ENCODE data around the gene FRMPD4.

The FRMPD4 gene

DNA sequence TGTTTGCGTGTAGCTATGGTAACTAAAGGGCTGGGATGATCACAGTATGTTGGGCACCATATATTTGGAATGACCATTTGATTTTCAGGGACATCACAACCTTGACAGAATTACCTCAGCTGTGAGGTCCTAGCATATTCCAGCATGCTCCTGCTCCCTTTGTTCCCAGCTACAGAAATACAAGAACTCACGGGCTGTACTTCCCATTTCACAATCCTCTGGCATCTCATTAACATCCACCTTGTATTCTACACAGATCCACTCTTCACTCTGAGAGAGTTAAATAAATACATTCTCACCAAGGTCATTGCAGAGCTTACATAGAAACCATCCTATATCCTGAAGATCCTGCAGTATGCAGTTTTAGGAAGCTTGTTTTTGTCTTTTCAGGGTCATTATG, 169.7 kb downstream of the FRMPD4 start:
- no peak for DNase-seq

DNA sequence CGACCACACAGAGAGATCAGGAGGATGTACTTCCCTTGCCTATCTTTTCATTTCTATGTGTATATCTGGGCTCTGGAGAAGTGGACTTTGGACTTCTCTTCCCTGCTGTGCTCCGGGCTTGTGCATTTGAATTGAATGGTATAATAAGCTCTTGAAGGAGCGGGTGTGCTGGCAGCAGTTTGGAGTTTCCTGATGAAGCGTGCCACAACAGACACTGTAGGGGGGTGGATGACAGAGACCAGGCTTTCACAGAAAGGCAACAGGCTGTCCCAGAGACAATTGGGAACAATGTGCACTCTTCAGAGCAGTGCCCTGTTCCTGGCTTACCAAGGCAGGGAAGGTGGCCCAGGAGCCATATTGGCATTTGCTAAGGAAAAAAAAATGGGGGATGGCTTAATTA, 170.1 kb downstream of the FRMPD4 start:
- no peak for DNase-seq

DNA sequence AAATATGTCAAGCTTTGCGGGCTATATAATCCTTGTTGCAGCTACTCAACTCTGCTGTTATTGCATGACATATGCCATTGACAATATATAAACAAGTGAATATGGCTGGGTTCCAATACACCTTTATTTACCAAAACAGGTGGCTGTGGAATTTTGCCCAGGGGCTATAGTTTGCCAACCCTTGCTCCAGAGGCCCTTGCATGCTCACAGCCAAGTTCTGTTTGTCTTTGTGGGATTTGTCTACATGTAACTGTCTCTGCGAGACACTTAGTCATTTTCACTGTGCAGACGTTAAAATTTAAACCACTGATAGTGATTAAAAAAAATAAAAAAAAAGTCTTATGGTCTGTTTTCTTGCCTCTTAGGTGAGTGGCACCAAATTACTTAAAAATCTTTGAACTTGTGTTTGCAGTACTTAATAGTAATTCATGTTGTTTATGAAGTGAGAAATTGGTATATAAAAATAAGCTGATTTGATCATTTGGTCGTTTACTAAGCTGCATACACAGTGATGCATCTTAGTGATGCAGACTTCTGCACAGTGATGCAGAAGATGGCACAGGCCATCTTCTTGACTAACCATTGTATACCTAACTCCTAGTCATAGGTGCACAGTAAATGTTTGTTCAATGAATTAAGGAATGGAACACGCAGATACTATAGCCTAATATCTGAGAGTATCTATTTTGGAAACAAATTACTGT, 170.9 kb downstream of the FRMPD4 start:
- DNase-seq = peak; percentile 33

DNA sequence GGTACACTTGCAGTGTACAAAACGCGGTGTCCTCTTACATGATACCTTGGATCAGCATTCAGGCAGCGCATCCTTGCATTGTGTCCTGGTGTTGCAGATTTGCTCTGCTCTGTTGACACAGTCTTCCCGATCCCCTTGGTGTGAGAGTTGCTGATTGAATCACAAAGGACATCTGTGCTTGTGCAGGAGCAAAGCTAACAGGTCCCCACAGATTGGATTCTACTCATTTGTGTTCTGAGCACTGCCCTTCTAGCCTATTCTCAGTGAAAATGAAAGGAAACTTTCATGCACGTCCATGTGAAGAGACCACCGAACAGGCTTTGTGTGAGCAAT, 171.4 kb downstream of the FRMPD4 start:
- DNase-seq = no peak

DNA sequence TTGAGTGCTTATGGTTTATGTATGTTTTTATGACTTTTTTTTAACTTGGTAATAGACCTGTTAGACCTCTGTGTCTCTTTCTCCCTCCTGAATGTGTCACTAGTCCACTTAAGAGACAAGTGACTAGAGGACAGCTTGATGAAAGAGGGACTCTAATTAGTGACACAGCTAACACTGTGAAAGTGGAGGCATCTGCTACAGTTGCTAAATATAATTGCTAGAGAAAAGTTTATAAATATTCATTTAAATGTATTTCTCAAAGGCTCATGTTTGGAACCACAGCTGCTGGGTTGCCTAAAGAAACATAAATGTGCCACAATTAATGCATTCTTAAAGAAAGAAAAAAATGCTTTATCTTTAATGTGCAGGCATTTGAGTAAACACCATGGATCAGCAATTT, 176.4 kb downstream of the FRMPD4 start:
- no peak for DNase-seq

DNA sequence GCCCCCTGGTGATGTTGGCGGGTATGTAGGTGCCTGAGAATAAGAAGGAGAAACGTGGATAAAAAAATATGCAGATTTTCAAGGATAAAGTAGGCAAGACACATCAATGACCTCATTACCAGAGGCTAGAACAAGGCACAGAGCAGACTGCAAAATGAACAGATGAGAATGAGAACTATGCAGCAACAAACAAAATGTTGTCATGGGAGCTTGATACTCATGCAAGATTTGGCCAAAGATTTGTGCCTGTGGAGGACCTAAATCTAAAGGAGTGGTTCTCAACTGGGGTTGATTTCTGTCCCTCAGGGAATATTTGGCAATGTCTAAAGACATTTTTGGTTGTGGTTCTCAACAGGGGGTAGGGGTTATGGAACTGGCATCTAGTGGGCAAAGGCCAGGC, 177.3 kb downstream of the FRMPD4 start:
- no peak for DNase-seq

DNA sequence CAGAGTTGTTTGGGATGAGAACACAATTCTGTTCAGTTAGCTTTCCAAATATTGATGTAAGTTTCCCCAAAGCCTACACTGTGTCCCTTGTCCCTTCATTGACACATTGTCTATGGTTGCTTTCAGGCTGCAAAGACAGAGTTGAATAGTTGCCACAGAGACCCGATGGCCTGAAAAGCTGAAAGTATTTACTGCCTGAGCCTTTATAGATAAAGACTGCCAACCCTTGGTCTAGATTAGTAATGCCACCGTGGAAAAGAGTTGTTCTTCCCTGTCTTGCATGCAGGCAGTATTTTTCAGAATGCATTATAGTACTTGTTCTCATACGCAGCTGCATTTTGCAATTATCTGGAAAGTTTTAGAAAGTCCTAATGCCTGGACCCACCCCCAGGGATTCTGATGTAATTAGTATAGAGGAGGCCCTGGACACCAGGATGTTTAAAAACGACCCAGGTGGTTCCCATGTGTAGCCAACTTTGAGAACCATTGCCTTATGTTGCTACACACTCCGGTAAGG, 180.8 kb downstream of the FRMPD4 start:
- no peak for DNase-seq

DNA sequence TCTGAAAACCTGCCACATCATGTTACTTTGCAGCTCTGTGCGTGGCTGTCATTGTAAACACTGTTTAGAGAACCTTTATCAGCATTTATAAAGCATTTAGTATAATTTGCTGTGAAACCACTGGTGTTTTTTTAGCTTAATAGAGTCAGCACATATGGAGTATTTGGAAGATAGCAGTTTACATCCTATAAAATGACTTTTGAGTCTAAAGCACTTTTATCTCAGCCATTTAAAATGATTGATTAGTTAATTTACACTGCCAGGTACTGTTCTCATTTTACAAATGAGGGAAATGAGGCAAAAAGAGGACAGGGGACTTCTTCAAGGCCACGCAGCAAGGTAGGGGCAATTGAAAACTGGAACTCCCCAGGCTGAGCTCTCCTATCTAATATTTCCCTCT, 181.7 kb downstream of the FRMPD4 start:
- no peak for DNase-seq

DNA sequence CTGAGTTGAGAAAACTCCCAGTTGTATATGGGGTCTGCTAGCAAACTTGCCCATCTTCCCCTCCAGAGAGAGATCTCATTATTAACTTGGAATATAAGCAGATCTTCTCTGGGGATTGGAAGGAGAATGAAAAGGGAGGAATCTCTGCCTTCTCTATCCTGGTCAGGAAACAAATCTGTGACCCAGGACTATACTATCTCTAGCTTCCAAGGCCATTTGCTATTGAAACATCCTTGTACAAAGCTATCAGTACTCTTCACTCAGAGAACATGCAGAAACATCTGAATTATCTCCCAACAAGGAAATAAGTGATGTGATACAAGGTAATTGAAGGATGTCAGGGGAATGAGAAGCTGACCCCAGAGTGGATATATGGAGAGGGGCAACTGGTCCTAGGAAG, 183.8 kb downstream of the FRMPD4 start:
- no peak for DNase-seq

DNA sequence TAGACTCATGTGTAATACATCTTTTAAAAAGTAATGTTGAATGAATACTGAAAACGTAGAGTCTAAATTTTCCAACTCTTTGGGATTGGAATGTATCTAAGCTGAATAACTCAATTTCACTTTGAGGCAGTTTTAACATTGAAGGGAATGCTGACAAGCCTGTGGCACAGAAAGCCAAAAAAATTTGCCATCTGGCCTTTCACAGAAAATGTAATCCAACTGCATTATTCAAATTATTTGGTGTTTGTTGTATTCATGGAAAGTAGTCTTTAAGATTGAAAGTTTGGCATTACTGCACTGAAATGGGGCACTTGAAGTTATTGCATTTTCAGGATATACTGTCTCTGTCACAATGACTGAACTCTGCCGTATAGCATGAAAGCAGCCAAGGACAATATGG, 186.9 kb downstream of the FRMPD4 start:
- no peak for DNase-seq

DNA sequence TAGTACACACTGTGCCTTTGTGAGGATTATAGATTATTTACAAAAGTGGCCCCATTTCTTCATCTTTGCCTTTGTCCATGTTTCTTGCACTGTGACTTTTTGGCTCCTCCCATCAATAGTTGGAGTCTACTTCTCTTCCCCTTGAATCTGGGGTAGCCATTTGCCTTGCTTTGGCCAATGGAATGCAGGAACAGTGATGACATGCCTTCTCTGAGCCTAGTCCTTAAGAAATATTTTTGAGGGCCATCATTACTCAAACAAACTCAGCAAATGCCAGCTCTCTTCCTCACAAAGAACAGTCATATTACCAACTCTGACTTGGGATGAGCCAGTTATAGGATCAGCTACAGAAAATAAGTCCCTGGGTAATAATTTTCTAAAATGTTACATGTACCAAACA, 189.6 kb downstream of the FRMPD4 start:
- DNase-seq = no peak

DNA sequence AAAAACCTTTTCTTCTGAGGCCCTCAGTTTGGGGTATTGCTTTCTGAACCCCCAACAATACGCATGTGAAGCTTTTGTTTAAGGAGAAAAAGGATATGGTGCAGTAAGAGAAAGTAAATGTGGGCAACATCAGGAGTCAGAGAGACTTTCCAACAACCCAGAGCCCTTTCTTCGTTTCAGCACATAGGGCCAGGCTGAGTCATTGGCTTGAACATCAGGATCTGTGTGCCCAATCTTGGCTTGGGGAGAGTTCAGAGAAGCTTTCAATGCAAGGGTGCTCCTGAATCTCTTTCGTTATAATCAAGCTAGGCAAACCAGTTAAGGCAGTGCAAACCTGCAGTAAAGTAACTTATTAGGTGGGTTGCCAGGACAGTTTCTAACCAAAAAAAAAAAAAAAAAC, 191.2 kb downstream of the FRMPD4 start:
- DNase-seq = no peak

DNA sequence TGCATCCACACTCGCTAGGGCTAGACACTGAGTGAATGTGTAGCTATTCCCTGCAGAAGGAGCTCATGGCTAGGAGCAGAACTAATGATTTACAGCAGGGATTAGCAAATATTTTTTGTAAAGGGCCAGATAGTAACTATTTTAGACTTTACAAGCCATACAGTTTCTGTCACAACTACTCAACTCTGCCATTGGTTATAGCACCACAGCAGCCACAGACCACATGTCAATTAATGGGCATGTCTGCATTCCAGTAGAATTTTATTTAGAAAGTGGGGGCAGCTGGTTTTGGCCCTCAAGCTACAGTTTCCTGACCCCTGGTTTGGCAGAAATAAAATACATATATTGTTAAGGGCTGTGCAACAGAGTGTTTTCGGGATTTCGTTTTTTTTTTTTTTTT, 192.6 kb downstream of the FRMPD4 start:
- no peak for DNase-seq

DNA sequence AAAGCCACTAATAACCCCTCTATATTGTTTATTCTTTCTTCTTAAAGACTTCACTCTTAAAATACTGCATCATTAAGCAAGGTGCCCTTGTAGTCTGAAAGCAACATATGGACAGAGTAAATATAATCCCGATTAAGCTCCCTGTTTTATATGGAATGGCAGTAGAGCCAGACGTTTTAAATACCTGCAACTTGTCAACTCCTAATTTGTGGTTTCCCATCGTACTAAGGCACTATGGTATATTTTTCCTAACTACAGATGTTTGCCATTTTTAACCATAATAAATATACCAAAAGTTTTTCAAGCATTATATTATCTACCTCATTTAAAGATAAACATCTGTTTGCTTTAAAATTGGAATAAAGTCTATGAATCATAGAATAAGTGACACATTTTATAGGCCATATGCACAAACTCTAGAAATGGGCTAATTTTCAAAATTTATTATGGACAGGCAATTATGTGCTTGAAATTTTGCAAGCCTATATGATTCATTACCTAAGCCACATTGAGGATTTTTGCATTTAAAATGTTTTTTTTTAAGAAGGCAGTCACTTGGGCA, 194.6 kb downstream of the FRMPD4 start:
- DNase-seq = no peak

DNA sequence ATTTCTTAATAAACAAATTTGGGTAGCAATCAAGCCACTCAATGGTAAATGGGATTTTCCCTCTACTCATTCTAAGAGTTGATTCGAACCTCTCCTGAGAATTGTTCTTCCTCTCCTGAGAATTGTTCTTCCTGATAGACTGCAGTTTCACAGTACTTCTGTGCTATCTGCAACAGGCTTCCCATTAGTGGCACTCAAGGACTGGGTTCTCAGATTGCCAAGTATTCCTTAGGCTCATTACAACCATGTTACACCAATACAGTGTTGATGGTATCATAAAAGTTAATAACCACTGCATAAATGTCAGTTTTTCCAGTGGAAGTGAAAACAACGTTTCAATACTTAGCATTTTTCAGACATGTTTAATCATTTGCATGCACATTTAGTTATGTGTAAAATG, 201.6 kb downstream of the FRMPD4 start:
- no peak for DNase-seq

DNA sequence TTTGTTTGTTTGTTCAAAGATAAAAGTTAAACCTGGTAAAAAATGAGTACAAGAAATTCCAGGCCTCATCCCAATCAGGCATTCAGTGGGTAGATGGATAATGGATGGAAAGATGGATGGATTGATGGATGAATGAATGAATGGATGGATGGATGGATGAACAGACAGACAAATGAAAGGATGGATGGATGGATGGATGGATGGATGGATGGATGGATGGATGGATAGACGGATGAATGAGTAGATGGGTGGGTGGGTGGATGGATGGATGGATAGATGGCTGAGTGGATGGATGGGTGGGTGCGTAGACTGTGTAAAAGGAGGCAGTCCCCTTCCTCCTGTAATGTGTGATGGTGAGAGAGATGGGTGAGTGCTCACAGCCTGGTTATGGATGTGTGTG, 206.7 kb downstream of the FRMPD4 start:
- DNase-seq = no peak

DNA sequence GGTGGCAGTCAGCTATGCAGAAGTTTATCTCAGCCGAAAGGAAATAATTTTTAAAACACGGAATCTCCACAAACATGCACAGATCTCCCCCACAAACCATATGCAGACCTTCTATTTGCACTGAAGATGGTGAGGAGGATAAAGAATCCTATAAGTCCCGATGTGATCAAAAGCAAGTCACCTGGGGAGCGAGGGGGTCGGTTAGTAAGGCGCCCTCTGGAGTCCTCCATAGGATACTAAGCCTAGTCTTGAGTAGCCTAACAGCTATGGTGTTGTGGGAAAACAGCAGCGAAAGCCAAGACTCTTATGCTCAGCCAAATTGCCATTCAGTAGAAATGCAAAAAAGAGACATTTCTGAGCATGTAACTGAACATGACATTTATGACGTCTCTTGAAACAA, 210.9 kb downstream of the FRMPD4 start:
- no peak for DNase-seq

DNA sequence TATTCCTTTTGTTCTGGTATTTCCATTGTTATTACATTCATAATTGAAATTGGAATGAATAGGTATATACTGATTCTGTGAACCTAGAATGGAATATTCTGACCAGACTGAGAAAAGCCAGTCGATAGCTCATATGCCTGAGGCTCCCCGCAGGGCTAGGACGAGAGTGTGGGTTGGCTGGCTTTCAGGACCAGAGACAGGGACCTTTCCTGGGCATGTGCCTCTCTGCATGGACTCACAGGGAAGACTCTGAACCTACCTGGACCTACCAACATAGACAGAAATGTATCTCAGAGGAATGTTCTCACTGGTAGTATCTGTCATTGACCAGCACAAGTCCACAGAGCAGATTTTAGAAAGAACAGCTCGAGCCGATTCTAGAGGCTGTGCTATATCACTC, 214.6 kb downstream of the FRMPD4 start:
- DNase-seq = no peak

DNA sequence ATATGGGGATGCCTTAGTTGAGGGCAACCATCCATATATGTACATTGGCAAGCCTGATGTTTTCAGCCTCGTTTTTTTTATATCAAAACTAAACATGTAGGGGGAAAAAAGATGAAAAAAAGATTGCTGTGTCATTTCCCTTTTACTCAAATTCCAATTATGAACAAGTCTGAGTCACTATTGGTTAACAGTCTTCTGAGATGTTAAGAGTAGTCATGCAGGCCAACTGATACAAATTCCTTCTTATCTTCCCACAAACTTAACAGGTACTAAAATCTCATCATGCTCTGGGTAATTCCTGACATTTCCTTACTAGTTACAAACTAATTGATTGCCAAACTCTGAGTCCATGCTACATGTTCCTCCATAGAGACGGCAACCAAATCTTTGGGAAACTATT, 222.1 kb downstream of the FRMPD4 start:
- DNase-seq = no peak

DNA sequence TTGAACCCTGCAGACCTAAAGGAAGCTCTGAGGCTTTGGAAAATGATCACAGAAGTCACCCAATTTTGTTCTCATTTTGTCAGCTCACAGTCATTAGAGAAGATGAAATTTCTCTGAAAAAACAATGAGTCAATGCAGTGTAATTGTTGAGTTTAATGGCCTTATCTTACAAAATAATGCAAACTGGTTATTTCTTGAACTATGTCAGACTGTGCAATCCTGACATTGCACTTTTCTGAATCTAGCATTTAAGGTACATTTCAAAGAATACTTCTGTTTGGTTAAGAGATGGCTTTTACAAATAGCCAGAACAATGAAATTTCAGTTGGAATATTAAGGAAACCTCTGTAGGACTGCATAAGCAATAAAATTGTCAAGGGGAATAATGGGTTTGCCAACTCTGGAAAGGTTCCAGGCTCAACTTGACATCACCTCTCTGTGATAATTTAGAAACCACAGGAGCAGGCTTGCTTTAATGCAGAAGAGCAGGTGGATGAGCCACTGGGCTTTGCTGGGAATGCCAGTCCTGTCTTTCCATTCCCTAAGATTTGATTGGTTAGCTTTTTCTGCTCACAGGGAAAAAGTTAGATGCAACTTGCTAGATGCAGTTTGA, 222.8 kb downstream of the FRMPD4 start:
- peak; percentile 82 for DNase-seq

DNA sequence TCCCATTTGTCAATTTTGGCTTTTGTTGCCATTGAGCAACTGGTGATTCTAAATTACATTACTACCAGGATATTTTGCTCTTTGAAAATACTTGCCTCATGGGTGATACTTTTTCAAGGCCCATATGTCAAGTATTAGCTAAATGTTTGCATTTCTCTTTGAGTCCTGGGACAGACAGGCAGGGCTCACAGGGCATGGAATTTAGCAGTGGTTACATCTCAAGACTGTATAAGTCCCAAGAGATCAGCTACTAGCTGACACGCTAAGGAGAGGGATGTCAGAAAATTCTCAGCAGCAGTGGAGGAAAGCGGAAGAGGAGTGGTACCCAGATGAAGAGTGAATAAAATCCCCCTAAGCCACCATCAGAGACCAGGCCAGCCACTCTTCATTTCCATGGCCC, 224.9 kb downstream of the FRMPD4 start:
- DNase-seq = no peak

DNA sequence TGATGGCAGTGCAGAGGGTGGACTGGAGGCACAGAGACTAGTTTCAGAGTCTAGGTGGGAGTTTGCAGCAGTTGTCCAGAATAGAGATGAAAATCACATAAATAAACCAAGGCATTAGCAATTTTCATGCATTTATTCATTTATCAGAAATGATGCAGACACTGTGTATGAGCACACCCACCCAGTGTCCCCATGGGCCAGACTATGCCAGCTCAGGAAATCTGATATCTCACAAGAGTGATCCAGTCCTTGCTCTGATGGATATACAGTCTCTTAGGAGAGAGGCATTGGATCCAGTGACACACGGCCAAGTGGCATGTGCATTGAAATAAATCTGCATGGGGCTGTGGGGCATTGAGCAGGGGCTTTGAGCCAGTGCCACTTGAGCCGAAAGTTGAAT, 228.2 kb downstream of the FRMPD4 start:
- no peak for DNase-seq

DNA sequence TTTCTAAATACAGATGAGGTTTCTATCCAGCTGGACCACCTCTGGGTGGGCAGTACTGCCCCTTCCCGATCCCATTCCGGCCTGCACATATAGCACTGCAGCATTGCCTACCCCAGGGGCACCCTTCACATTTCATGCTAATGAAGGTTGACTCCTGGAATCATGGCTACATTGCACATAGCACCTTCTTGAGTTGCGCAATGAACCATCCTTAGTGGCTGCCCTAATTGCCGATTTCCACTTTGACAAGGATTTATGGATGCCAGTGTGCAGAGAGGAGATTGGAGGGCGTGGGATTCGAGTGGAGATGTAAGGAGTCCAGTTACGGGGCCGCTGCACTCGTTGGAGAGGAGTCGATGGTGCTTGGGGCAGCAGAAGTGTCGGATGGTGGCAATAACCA, 229.0 kb downstream of the FRMPD4 start:
- DNase-seq = no peak

DNA sequence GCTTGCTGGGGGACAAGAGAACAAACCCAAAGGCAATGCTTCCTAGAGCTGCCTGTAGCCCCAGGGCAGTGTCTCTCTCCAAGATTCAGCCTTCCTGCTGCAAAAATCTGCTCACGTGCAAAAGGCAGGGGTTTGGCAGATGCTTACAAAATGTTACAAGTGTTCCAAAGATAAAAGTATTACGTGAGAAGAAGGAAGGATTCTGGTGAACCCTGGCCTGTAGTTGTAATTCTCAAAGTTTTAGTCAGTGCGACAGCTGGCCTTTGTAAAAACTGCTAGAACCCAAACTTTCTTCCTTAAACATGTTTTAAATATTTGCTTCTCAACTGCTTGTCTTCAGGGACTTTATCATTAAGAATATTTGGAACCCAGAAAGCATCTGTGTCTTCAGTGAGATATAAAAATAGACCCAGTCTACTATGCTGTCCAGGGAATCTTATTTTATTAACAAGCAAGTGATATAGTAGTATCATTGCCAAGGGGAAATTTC, 232.3 kb downstream of the FRMPD4 start:
- no peak for DNase-seq

DNA sequence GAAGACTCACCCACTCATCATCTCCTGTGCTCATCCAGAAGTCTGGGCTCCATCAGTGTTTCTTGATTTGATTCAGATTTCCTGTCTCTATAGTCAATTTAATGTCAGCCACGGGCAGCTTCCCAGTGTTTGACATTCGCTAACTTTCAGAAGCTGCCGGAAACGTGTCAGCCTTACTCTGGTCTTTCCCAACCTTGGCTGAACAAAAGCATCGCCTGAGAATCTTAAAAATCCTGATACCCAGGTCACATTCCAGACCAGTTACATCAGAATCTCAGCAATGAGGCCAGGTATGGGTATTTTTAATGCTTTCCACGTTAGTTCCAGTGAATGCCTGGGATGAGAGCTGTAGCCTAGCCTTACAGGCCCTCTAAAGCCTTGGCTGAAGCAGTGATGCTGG, 233.8 kb downstream of the FRMPD4 start:
- DNase-seq = no peak

Data from NCI-H1105 treated with DMSO at 0.1 percent for 48 hours (cell line).